Keratinocyte (primary cell): Measurements from ENCODE around the gene FAN1. TPM values are rescaled to one million over a fixed set of nuclear protein-coding genes. Genes with fewer than 3 reads are reported as not detected.

Source experiments
- DNase-seq: peaks from one replicate; pipeline ENCODE4 v3.0.0-alpha.2; 2011; ENCODE audit warnings: low read depth, missing footprints, low spot score
- FAIRE-seq: peaks from 2 replicates; lab custom pipeline; 2011; peaks lifted over from hg19 to GRCh38; lab: Jason Lieb, UNC
- H2AFZ ChIP-seq: 2 replicates; pipeline ENCODE4 v1.6.0; 2012; ENCODE audit warnings: low read length, control low read depth, inconsistent platforms; ENCODE audit not compliant: control insufficient read depth
- H3K27ac ChIP-seq: 2 replicates; pipeline ENCODE4 v1.5.1; 2011; ENCODE audit warnings: low read length; ENCODE audit not compliant: control insufficient read depth, insufficient read depth
- H3K27me3 ChIP-seq: 3 replicates; pipeline ENCODE4 v1.6.0; 2011; ENCODE audit warnings: low read length; ENCODE audit not compliant: control insufficient read depth, insufficient read depth; ENCODE audit errors: extremely low read depth
- H3K36me3 ChIP-seq, 2 experiments: 2 replicates in 1 of 2; 3 replicates in 1 of 2; pipeline ENCODE4 v1.5.1; 2011; ENCODE audit warnings: low read length in 2 of 2, mild to moderate bottlenecking in 1 of 2; ENCODE audit not compliant: control insufficient read depth in 2 of 2, insufficient read depth in 2 of 2; ENCODE audit errors: extremely low read depth in 1 of 2
- H3K4me1 ChIP-seq: 3 replicates; pipeline ENCODE4 v1.5.1; 2011; ENCODE audit warnings: low read length; ENCODE audit not compliant: control insufficient read depth, insufficient read depth; ENCODE audit errors: extremely low read depth
- H3K4me2 ChIP-seq: 3 replicates; pipeline ENCODE4 v1.6.0; 2011; ENCODE audit warnings: low read depth, low read length; ENCODE audit not compliant: control insufficient read depth, insufficient read depth; ENCODE audit errors: extremely low read depth
- H3K4me3 ChIP-seq, 3 experiments: fragments of 200-600 bp in 1 of 3; sonication (generic) in 1 of 3; 2 replicates in 2 of 3; 3 replicates in 1 of 3; pipeline ENCODE4 v1.5.1; 2011 to 2016; ENCODE audit warnings: low read length in 3 of 3, mild to moderate bottlenecking in 3 of 3, control low read depth in 2 of 3, inconsistent platforms in 1 of 3, low read depth in 1 of 3, mixed read lengths in 1 of 3, mixed run types in 1 of 3, moderate library complexity in 1 of 3; ENCODE audit not compliant: control insufficient read depth in 2 of 3, insufficient read depth in 2 of 3; ENCODE audit errors: extremely low read depth in 1 of 3
- H3K79me2 ChIP-seq: 2 replicates; pipeline ENCODE4 v1.6.0; 2012; ENCODE audit warnings: low read length; ENCODE audit not compliant: control insufficient read depth, insufficient read depth
- H3K9ac ChIP-seq: 3 replicates; pipeline ENCODE4 v1.6.0; 2011; ENCODE audit warnings: low read length; ENCODE audit not compliant: control insufficient read depth, insufficient read depth; ENCODE audit errors: extremely low read depth
- H3K9me1 ChIP-seq: 3 replicates; pipeline ENCODE4 v1.6.0; 2011; ENCODE audit warnings: low read length; ENCODE audit not compliant: control insufficient read depth, insufficient read depth; ENCODE audit errors: extremely low read depth
- H3K9me3 ChIP-seq: 2 replicates; pipeline ENCODE4 v1.5.1; 2012; ENCODE audit warnings: low read depth, low read length; ENCODE audit not compliant: control insufficient read depth
- H4K20me1 ChIP-seq: 3 replicates; pipeline ENCODE4 v1.6.0; 2011; ENCODE audit warnings: low read length; ENCODE audit not compliant: control insufficient read depth, insufficient read depth; ENCODE audit errors: extremely low read depth
- CTCF ChIP-seq, 3 experiments: IDR thresholded peaks in 1 of 3; conservative IDR thresholded peaks in 1 of 3; optimal IDR thresholded peaks in 1 of 3; 2 replicates in 2 of 3; 3 replicates in 1 of 3; pipeline versions ENCODE3 to v1.5.1; 2011; ENCODE audit warnings: low read length in 3 of 3, mild to moderate bottlenecking in 3 of 3, moderate library complexity in 2 of 3, control low read depth in 1 of 3, inconsistent platforms in 1 of 3; ENCODE audit not compliant: insufficient read depth in 2 of 3; ENCODE audit errors: extremely low read depth in 1 of 3
- EZH2 ChIP-seq: IDR thresholded peaks from one replicate; pipeline ENCODE4 v1.6.1; 2012; ENCODE audit warnings: inconsistent platforms, mild to moderate bottlenecking, low read length, moderate library complexity
- dilution Hi-C: fragments of 300-500 bp; cut with MboI; formaldehyde crosslinking; loops from one replicate; pipeline ENCODE4 v1.7.0; 2020; ENCODE audit warnings: low sequenced_read_pairs; ENCODE audit not compliant: extremely low pct_ligation_motif_present
- polyA plus RNA-seq, 5 experiments: library from polyadenylated mRNA; depleted of rRNA in 3 of 5; stranded (reverse) in 3 of 5; stranded (forward) in 1 of 5; unstranded in 1 of 5; fragments of >200 nt; gene quantifications; 1 replicate in 1 of 5; 2 replicates in 3 of 5; 3 replicates in 1 of 5; pipeline versions ENCODE4 v1.2.1 to v1.2.3, GENCODE V29; 2011 to 2012; ENCODE audit warnings: missing spikeins in 2 of 5, low read depth in 1 of 5, low replicate concordance in 1 of 5

The FAN1 gene
- polyA plus RNA-seq, 1 donor (not counting 4 experiments of a cell fraction or from before 2014, with no cell fraction given): 17.2 TPM

GRCh38 chr15:30953183-30953582 lies 49.5 kb downstream of the FAN1 start:
- FAIRE-seq: no peak
- H3K4me2 ChIP-seq: no peak overlapping the region

GRCh38 chr15:30953731-30954378 lies 50.1 kb downstream of the FAN1 start:
- dilution Hi-C loops: no loop called here
- Histone ChIP-seq H3K9me1 (no peaks in the 10 kb centered on the region), H3K9ac (no peak overlapping the region), H3K27ac (peak overlapping the region; percentile 53), H3K4me1 (peaks cover 14% of the 10 kb centered on the region), H3K9me3 (no peaks in the 10 kb centered on the region), H3K27me3 (no peaks in the 10 kb centered on the region), H3K36me3 (peaks cover 14 to 42% of the 10 kb centered on the region in 2 experiments), H4K20me1 (no peaks in the 10 kb centered on the region), H3K79me2 (no peaks in the 10 kb centered on the region), H3K4me3 (no peak overlapping the region), H3K4me2 (peak overlapping the region; percentile 29), H2AFZ (no peak overlapping the region)
- peak; percentile 96 for DNase-seq
- TF ChIP-seq EZH2: no peak
- TF ChIP-seq CTCF (optimal IDR thresholded peaks at IDR 0.05 in 1 of 3, IDR thresholded peaks at IDR 0.05 in 1 of 3, conservative IDR thresholded peaks at IDR 0.05 in 1 of 3; ENCODE audit: extremely low read depth in 1 of 3, insufficient read depth in 2 of 3, low read length in 3 of 3): no peak
- FAIRE-seq: peak; percentile 91

More at GRCh38 chr15:30953183-30953582, 49.5 kb downstream of the FAN1 start:
- no peak for DNase-seq
- no peaks in the 10 kb centered on the region for H3K79me2 ChIP-seq
- no peak overlapping the region for H3K27ac ChIP-seq
- H3K9ac ChIP-seq: no peak overlapping the region
- H4K20me1 ChIP-seq: no peaks in the 10 kb centered on the region
- H3K27me3 ChIP-seq: no peaks in the 10 kb centered on the region
- H3K9me3 ChIP-seq: no peaks in the 10 kb centered on the region
- no peak for TF ChIP-seq CTCF (optimal IDR thresholded peaks at IDR 0.05 in 1 of 3, IDR thresholded peaks at IDR 0.05 in 1 of 3, conservative IDR thresholded peaks at IDR 0.05 in 1 of 3; ENCODE audit: extremely low read depth in 1 of 3, insufficient read depth in 2 of 3, low read length in 3 of 3)
- no peak for TF ChIP-seq EZH2
- no peaks in the 10 kb centered on the region for H3K9me1 ChIP-seq
- H2AFZ ChIP-seq: no peak overlapping the region
- H3K36me3 ChIP-seq: peaks cover 12 to 42% of the 10 kb centered on the region in 2 experiments
- H3K4me3 ChIP-seq: no peak overlapping the region
- dilution Hi-C loops: no loop called here
- peaks cover 14% of the 10 kb centered on the region for H3K4me1 ChIP-seq
